Measurements from ENCODE around the gene KDM4C. TPM values are rescaled to one million over a fixed set of nuclear protein-coding genes. Genes with fewer than 3 reads are reported as not detected.
"Not testable (repeated sequence)": the region's sequence is repeated elsewhere in the genome, so short reads cannot be mapped to it uniquely, and the experiment has no call there.

Gene KDM4C
- polyA plus RNA-seq, 1 experiment, result 12.1 TPM

GRCh38 chr9:7180247-7180646, 422.5 kb downstream of the KDM4C start:
- POLR2A ChIA-PET, result no interaction called here
- H3K27me3 ChIP-seq (ENCODE audit: control insufficient read depth, insufficient read depth, low read length), result no peaks in the 10 kb centered on the region
- no peak overlapping the region for H3K4me3 ChIP-seq (ENCODE audit: low read depth, low read length)
- no peaks in the 10 kb centered on the region for H3K9me3 ChIP-seq (ENCODE audit: control insufficient read depth, insufficient read depth, low read length)
- no peak overlapping the region for H3K27ac ChIP-seq (ENCODE audit: low read depth, low read length)
- DNase-seq (ENCODE audit: low read depth, low spot score), result no peak
- CTCF ChIA-PET, result interaction anchor here (0.5 kb wide), 1 partner anchor 12 kb away, joined by 7 read pairs; no protein-coding TSS in a partner anchor
- TF ChIP-seq, protein P1, sequence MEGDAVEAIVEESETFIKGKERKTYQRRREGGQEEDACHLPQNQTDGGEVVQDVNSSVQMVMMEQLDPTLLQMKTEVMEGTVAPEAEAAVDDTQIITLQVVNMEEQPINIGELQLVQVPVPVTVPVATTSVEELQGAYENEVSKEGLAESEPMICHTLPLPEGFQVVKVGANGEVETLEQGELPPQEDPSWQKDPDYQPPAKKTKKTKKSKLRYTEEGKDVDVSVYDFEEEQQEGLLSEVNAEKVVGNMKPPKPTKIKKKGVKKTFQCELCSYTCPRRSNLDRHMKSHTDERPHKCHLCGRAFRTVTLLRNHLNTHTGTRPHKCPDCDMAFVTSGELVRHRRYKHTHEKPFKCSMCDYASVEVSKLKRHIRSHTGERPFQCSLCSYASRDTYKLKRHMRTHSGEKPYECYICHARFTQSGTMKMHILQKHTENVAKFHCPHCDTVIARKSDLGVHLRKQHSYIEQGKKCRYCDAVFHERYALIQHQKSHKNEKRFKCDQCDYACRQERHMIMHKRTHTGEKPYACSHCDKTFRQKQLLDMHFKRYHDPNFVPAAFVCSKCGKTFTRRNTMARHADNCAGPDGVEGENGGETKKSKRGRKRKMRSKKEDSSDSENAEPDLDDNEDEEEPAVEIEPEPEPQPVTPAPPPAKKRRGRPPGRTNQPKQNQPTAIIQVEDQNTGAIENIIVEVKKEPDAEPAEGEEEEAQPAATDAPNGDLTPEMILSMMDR (IDR thresholded peaks at IDR 0.05; ENCODE audit: low read depth, low read length), result no peak

GRCh38 chr9:7183139-7183538, 425.4 kb downstream of the KDM4C start:
- H3K4me3 ChIP-seq (ENCODE audit: low read depth, low read length); H3K27me3 ChIP-seq (ENCODE audit: control insufficient read depth, insufficient read depth, low read length); DNase-seq (ENCODE audit: low read depth, low spot score); H3K27ac ChIP-seq (ENCODE audit: low read depth, low read length); H3K9me3 ChIP-seq (ENCODE audit: control insufficient read depth, insufficient read depth, low read length); CTCF ChIA-PET; POLR2A ChIA-PET: not testable (repeated sequence)

GRCh38 chr9:7185612-7186011, 427.8 kb downstream of the KDM4C start:
- H3K27ac ChIP-seq (ENCODE audit: low read depth, low read length), result no peak overlapping the region
- ChIA-PET POLR2A (interaction anchor here (0.9 kb wide), 1 partner anchor 133 kb away, joined by 3 read pairs; no protein-coding TSS in a partner anchor), CTCF (interaction anchor here (0.8 to 1.8 kb wide), 8 partner anchors 9 to 359 kb away, joined by 3 to 13 read pairs (median 6); no protein-coding TSS in a partner anchor)
- TF ChIP-seq, protein P1 (IDR thresholded peaks at IDR 0.05; ENCODE audit: low read depth, low read length), result no peak
- no peaks in the 10 kb centered on the region; the same call in 1 of the 2 replicates for H3K9me3 ChIP-seq (ENCODE audit: control insufficient read depth, insufficient read depth, low read length)
- DNase-seq (ENCODE audit: low read depth, low spot score), result peak; percentile 58
- no peak overlapping the region for H3K4me3 ChIP-seq (ENCODE audit: low read depth, low read length)
- no peaks in the 10 kb centered on the region for H3K27me3 ChIP-seq (ENCODE audit: control insufficient read depth, insufficient read depth, low read length)

DNA sequence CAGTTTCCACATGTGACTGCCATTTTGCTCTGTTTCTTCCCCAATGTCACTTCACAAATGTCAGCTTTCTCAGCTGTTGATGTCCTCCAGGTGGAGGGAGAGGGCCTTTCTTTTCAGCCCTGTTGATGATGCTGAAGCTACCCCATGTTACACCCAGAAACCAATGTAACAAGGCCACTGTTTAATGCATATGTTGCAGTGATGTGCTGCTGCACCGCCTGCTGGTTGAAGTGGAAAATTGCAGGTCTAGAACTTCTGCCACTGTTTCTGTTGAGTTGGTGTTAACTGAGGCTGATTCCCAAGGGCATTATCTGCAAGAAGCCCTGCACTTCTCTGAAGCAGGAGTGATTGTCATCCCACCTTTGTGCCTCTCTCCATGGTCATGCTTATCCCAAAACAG, 428.4 kb downstream of the KDM4C start:
- Histone ChIP-seq H3K4me3 (ENCODE audit: low read depth, low read length) (no peak overlapping the region), H3K9me3 (ENCODE audit: control insufficient read depth, insufficient read depth, low read length) (no peaks in the 10 kb centered on the region; the same call in 1 of the 2 replicates), H3K27ac (ENCODE audit: low read depth, low read length) (no peak overlapping the region), H3K27me3 (ENCODE audit: control insufficient read depth, insufficient read depth, low read length) (no peaks in the 10 kb centered on the region)
- TF ChIP-seq, protein P1 (IDR thresholded peaks at IDR 0.05; ENCODE audit: low read depth, low read length), result peak; percentile 71
- ChIA-PET CTCF (interaction anchor here (0.8 to 1.8 kb wide), 8 partner anchors 9 to 359 kb away, joined by 3 to 13 read pairs (median 6); no protein-coding TSS in a partner anchor), POLR2A (interaction anchor here (0.9 kb wide), 1 partner anchor 134 kb away, joined by 3 read pairs; no protein-coding TSS in a partner anchor)
- no peak for DNase-seq (ENCODE audit: low read depth, low spot score)

DNA sequence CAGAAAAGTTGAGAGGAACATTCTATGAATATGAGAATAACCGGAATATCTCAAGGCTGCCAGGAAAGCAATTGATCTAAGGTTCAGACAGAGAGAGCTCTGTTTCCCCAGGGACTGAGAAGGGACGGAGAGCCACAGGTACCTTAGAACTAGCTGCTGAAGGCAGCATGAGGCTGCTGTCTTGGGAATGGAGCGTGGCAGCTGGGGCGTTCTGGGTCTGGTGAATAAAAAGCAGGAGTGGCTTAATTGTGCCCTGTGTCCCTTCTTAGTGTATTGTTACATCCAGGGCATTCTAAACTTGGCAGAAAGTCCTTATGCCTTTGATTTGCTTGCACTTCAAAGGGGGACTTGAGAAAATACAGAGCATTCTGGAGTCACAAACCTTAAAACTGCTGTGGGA, 434.5 kb downstream of the KDM4C start:
- ChIA-PET CTCF (no interaction called here), POLR2A (no interaction called here)
- H3K9me3 ChIP-seq (ENCODE audit: control insufficient read depth, insufficient read depth, low read length), result no peaks in the 10 kb centered on the region; the same call in 1 of the 2 replicates
- H3K4me3 ChIP-seq (ENCODE audit: low read depth, low read length), result no peak overlapping the region
- H3K27me3 ChIP-seq (ENCODE audit: control insufficient read depth, insufficient read depth, low read length), result peaks cover 5% of the 10 kb centered on the region
- TF ChIP-seq, protein P1 (IDR thresholded peaks at IDR 0.05; ENCODE audit: low read depth, low read length), result no peak
- H3K27ac ChIP-seq (ENCODE audit: low read depth, low read length), result no peak overlapping the region
- no peak for DNase-seq (ENCODE audit: low read depth, low spot score)
